ENCODE measurements around the gene CYP46A1. TPM values are rescaled to one million over a fixed set of nuclear protein-coding genes. Genes with fewer than 3 reads are reported as not detected.

The CYP46A1 gene
- total and polyA plus RNA-seq, 8 donors = 1.2 to 6.8 (median 5.5) TPM

DNA sequence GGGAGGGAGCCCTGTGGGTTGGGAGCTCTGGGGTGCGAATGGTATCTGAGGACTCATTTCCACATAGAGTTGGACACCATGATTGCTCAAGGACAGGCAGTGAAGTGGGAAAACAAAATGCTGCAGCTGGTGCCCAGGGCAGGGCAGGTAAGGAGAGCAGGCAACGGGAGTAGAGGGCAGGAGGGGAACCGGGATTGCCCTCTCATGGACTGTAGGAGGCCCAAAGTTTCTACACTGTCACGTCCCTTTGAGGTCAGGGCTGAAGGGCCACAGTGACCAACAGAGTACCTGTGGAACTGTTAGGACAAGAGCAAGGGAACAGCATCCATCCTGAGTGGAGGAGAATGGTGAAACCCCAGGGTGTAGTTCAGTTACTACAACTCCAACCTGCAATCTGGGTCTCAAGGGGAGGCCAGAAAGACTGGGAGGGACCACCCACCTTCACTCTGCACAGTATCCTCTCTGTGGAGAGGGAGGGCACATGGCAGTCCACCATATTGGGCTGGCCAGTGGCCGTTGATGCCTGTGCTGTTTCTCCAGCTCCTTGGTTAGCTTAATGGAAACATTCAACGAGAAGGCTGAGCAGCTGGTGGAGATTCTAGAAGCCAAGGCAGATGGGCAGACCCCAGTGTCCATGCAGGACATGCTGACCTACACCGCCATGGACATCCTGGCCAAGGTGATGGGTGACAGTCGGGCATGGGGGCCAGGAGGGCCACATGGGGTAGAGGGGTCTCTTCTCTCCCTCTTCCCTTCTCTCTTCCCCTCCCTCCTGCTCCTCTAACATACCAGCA is 22.2 kb downstream of the CYP46A1 start:
- H3K27me3 ChIP-seq = no peaks in the 10 kb centered on the region
- DNase-seq = no peak
- TF ChIP-seq, protein P1, sequence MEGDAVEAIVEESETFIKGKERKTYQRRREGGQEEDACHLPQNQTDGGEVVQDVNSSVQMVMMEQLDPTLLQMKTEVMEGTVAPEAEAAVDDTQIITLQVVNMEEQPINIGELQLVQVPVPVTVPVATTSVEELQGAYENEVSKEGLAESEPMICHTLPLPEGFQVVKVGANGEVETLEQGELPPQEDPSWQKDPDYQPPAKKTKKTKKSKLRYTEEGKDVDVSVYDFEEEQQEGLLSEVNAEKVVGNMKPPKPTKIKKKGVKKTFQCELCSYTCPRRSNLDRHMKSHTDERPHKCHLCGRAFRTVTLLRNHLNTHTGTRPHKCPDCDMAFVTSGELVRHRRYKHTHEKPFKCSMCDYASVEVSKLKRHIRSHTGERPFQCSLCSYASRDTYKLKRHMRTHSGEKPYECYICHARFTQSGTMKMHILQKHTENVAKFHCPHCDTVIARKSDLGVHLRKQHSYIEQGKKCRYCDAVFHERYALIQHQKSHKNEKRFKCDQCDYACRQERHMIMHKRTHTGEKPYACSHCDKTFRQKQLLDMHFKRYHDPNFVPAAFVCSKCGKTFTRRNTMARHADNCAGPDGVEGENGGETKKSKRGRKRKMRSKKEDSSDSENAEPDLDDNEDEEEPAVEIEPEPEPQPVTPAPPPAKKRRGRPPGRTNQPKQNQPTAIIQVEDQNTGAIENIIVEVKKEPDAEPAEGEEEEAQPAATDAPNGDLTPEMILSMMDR (IDR thresholded peaks at IDR 0.05) = no peak
- no peak overlapping the region for H3K27ac ChIP-seq
- H3K4me3 ChIP-seq = no peak overlapping the region
- ATAC-seq = no peak
- H3K36me3 ChIP-seq = no peaks in the 10 kb centered on the region
- no peaks in the 10 kb centered on the region for H3K4me1 ChIP-seq
- intact Hi-C loops (cut with DNase I) = no loop called here
- peaks cover 0 to 19% of the 10 kb centered on the region in 2 donors for H3K9me3 ChIP-seq

DNA sequence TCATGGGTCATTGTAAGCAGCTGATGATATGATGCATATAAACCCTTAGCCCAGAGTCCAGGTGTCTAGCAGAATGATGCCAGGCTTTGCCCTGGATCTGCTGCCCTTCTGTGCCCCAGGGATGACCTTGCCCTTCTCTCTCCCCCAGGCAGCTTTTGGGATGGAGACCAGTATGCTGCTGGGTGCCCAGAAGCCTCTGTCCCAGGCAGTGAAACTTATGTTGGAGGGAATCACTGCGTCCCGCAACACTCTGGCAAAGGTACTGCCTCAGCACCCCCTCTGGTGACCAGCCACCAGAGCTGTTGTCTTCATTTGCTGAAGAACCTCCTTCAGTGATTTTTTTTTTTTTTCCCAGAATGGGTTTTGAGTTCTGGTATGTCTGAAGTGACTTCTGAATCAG is 23.3 kb downstream of the CYP46A1 start:
- intact Hi-C loops (cut with DNase I) = no loop called here
- no peak overlapping the region for H3K4me3 ChIP-seq
- TF ChIP-seq, protein P1 (IDR thresholded peaks at IDR 0.05) = no peak
- ATAC-seq (no peak), DNase-seq (no peak)
- H3K27ac ChIP-seq = no peak overlapping the region
- H3K36me3 ChIP-seq = no peaks in the 10 kb centered on the region
- H3K27me3 ChIP-seq = no peaks in the 10 kb centered on the region
- H3K9me3 ChIP-seq = peaks cover 0 to 19% of the 10 kb centered on the region in 2 donors
- no peaks in the 10 kb centered on the region for H3K4me1 ChIP-seq

DNA sequence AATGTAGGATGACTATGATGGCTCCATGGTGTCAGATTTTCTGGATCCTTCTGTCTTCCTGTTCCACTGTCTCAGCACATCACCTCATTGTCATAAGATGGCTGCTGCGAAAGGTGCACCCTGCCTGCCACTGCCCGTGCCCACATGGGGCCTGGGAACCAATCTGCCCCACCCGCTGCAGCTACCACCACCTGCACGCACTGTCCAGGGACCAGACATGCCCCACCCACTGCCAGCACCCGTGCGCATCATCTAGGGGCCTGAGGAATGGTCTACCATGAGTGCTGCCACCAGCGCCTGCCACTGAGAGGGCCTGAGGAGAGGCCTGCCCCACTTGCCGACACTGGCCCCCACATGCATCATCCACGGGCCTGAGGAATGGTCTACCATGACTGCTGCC is 23.8 kb downstream of the CYP46A1 start:
- intact Hi-C loops (cut with DNase I) = no loop called here
- no peak for ATAC-seq
- peaks cover 0 to 19% of the 10 kb centered on the region in 2 donors for H3K9me3 ChIP-seq
- DNase-seq = no peak
- H3K27ac ChIP-seq = no peak overlapping the region
- no peaks in the 10 kb centered on the region for H3K27me3 ChIP-seq
- H3K36me3 ChIP-seq = no peaks in the 10 kb centered on the region
- TF ChIP-seq, protein P1 (IDR thresholded peaks at IDR 0.05) = no peak
- H3K4me1 ChIP-seq = no peaks in the 10 kb centered on the region
- no peak overlapping the region for H3K4me3 ChIP-seq

DNA sequence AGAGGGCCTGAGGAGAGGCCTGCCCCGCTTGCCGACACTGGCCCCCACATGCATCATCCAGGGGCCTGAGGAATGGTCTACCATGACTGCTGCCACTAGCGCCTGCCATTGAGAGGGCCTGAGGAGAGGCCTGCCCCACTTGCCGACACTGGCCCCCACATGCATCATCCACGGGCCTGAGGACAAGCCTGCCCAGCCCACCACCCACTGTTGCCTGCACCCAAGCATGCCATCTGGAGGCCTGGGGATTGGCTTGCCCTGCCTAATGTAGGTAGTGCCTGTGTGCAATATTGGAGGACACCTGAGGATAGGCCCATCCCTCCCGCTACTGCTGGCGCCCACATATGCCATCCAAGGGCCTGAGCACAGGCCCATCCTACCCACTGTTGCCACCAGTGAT is 24.4 kb downstream of the CYP46A1 start:
- DNase-seq = no peak
- no peak overlapping the region for H3K27ac ChIP-seq
- H3K4me3 ChIP-seq = no peak overlapping the region
- no peaks in the 10 kb centered on the region for H3K4me1 ChIP-seq
- H3K36me3 ChIP-seq = no peaks in the 10 kb centered on the region
- intact Hi-C loops (cut with DNase I) = no loop called here
- peaks cover 0 to 14% of the 10 kb centered on the region in 2 donors for H3K9me3 ChIP-seq
- TF ChIP-seq, protein P1 (IDR thresholded peaks at IDR 0.05) = no peak
- ATAC-seq = no peak
- no peaks in the 10 kb centered on the region for H3K27me3 ChIP-seq

DNA sequence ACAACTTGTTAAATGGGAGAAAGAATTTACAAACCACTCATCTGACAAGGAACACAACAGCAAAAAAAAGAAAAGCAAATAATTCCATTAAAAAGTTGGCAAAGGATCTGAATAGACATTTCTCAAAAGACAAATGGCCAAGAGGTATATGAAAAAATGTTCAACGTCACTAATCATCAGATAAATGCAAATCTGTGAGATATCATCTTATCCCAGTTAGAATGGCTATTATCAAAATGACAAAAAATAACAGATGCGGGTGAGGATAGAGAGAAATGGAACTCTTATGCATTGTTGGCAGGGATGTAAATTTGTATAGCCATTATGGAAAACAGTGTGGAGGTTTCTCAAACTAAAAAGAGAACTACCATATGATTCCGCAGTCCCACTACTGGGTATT is 29.9 kb downstream of the CYP46A1 start:
- Histone ChIP-seq H3K27ac (no peak overlapping the region), H3K4me3 (no peak overlapping the region), H3K9me3 (no peaks in the 10 kb centered on the region), H3K36me3 (no peaks in the 10 kb centered on the region), H3K27me3 (no peaks in the 10 kb centered on the region), H3K4me1 (no peaks in the 10 kb centered on the region)
- ATAC-seq (no peak), DNase-seq (no peak)
- intact Hi-C loops (cut with DNase I) = no loop called here
- TF ChIP-seq, protein P1 (IDR thresholded peaks at IDR 0.05) = no peak
